Measurements from ENCODE around the gene OR5F1.

DNA sequence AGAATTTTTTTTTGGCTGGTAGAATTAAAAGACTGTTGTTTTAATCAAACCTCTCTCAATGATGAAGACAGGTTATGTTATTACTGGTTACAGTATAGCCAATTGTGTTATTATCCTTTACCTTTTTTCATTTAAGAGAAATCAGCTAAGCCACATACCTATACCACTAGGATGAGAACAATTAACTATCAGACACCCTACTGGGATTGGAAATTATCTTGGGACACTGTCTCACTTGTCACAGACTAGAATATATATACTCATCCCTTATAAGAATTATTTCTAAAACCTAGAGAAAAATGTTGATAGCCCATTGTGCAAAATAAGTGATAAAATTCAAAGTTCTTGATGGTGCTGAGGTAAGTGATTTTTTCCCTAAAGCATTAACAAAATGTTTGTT, 32.9 kb upstream of the OR5F1 start, which contains the start of gene OR5AS1:
- TF ChIP-seq EZH2 (IDR thresholded peaks at IDR 0.05; ENCODE audit: insufficient read depth, low read length) (no peak), CTCF (IDR thresholded peaks at IDR 0.05; ENCODE audit: insufficient read depth, low read depth, low read length) (no peak)
